ENCODE data around the gene ZDHHC17. TPM values are rescaled to one million over a fixed set of nuclear protein-coding genes. Genes with fewer than 3 reads are reported as not detected.

Gene ZDHHC17
- total and polyA plus RNA-seq, 7 donors, result 0.92 to 54.3 (median 38.6) TPM

DNA sequence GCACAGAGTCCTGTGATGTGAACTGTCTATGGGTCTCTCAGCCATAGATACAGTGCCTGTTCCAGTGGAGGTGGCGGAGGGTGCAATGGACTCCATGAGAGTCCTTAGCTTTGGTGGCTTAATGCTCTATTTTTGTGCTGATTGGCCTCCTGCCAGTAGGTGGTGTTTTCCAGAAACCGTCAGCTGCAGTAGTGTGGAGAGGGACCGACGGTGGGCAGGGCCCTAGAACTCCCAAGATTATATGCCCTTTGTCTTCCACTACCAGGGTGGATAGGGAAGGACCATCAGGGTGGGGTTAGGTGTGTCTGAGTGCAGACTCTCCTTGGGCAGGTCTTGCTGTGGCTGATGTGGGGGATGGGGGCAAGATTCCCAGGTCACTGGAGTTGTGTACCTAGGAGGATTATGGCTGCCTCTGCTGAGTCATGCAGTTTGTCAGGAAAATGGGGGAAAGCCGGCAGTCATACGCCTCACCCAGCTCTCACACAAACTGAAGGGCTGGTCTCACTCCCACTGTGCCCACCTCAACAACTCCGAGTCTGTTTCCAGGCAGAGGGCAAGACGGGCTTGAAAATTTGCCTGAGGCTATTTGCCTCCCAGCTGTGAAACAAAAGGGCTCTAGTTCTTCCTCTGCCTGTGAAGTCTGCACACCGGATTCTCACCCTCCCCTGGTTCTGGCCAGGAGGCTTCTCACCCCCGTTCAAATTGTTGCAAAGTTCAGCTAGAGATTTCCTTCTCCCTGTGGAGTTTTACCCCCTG, 24.9 kb upstream of the ZDHHC17 start:
- intact Hi-C loops (cut with DNase I), result no loop called here
- Histone ChIP-seq H3K36me3 (no peaks in the 10 kb centered on the region), H3K4me1 (no peaks in the 10 kb centered on the region), H3K27me3 (no peaks in the 10 kb centered on the region), H3K9me3 (peaks cover 0 to 3% (median 0%) of the 10 kb centered on the region in 4 donors), H3K27ac (no peak overlapping the region), H3K4me3 (no peak overlapping the region)
- WGBS, 2 donors, result 80 to 87% methylated on average over 10 of the region's 10 CpGs
- DNase-seq, result no peak
- no peak for TF ChIP-seq POLR2AphosphoS5 (IDR thresholded peaks at IDR 0.05)
- TF ChIP-seq POLR2A (IDR thresholded peaks at IDR 0.05), result no peak
- no peak for TF ChIP-seq EP300 (IDR thresholded peaks at IDR 0.05)
- TF ChIP-seq CTCF (IDR thresholded peaks at IDR 0.05), result no peak

- intact Hi-C loops (cut with DNase I), result no loop called here
- H3K4me1 ChIP-seq, result no peaks in the 10 kb centered on the region
- no peak for TF ChIP-seq EP300 (IDR thresholded peaks at IDR 0.05)
- TF ChIP-seq POLR2A (IDR thresholded peaks at IDR 0.05), result no peak
- no peak for TF ChIP-seq POLR2AphosphoS5 (IDR thresholded peaks at IDR 0.05)
- no peak for TF ChIP-seq CTCF (IDR thresholded peaks at IDR 0.05)
Observed at GRCh38 chr12:76739896-76740295, 24.0 kb upstream of the ZDHHC17 start.

GRCh38 chr12:76740501-76740900, 23.4 kb upstream of the ZDHHC17 start:
- no peak overlapping the region for H3K27ac ChIP-seq
- no peak overlapping the region for H3K4me3 ChIP-seq
- no peaks in the 10 kb centered on the region for H3K36me3 ChIP-seq
- intact Hi-C loops (cut with DNase I), result no loop called here
- peaks cover 0 to 3% (median 0%) of the 10 kb centered on the region in 4 donors for H3K9me3 ChIP-seq
- no peak for DNase-seq
- no peak for TF ChIP-seq EP300 (IDR thresholded peaks at IDR 0.05)
- TF ChIP-seq POLR2A (IDR thresholded peaks at IDR 0.05), result no peak
- TF ChIP-seq CTCF (IDR thresholded peaks at IDR 0.05), result no peak
- no peak for TF ChIP-seq POLR2AphosphoS5 (IDR thresholded peaks at IDR 0.05)
- no peaks in the 10 kb centered on the region for H3K4me1 ChIP-seq
- no peaks in the 10 kb centered on the region for H3K27me3 ChIP-seq
- WGBS, 2 donors, result 97% methylated on average over 8 of the region's 8 CpGs

More at GRCh38 chr12:76739896-76740295, 24.0 kb upstream of the ZDHHC17 start:
- Histone ChIP-seq H3K9me3 (peaks cover 0 to 3% (median 0%) of the 10 kb centered on the region in 4 donors), H3K36me3 (no peaks in the 10 kb centered on the region), H3K27ac (no peak overlapping the region), H3K4me3 (no peak overlapping the region), H3K27me3 (no peaks in the 10 kb centered on the region)
- 57 to 76% methylated on average over 4 of the region's 4 CpGs for WGBS, 2 donors
- no peak for DNase-seq

DNA sequence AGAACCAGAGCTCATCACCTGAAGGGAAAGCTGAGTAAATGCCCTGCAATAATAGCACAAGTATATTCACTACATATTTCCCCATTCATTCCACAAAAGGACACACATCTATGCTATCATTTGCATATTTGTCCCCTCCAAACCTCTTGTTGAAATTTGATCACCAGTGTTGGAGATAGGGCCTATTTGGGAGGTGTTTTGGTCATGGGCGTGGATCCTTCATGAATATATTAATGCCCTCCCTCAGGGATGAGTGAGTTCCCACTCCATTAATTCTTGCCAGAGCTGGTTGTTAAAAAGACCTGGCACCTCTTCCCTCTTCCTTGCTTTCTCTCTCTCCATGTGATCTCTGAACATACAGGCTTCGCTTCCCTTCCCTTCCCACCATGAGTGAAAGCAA, 18.6 kb upstream of the ZDHHC17 start:
- intact Hi-C loops (cut with DNase I), result no loop called here
- no peak overlapping the region for H3K27ac ChIP-seq
- 92% methylated on average over 2 of the region's 2 CpGs for WGBS, 2 donors
- no peak overlapping the region for H3K4me3 ChIP-seq
- TF ChIP-seq CTCF (IDR thresholded peaks at IDR 0.05), result no peak
- no peak for TF ChIP-seq POLR2A (IDR thresholded peaks at IDR 0.05)
- TF ChIP-seq POLR2AphosphoS5 (IDR thresholded peaks at IDR 0.05), result no peak
- no peak for TF ChIP-seq EP300 (IDR thresholded peaks at IDR 0.05)
- H3K27me3 ChIP-seq, result no peaks in the 10 kb centered on the region
- H3K36me3 ChIP-seq, result no peaks in the 10 kb centered on the region
- H3K4me1 ChIP-seq, result no peaks in the 10 kb centered on the region
- no peak for DNase-seq
- no peaks in the 10 kb centered on the region for H3K9me3 ChIP-seq

All from sigmoid colon (tissue), 7 donors.